SJSA1 (cell line): ENCODE results near the gene BBS9. TPM values are rescaled to one million over a fixed set of nuclear protein-coding genes. Genes with fewer than 3 reads are reported as not detected.

ENCODE experiments used
- DNase-seq, 2 experiments: peaks; one replicate each; pipeline ENCODE4 v3.0.0-alpha.2; 2015 to 2020; ENCODE audit warnings: low spot score in 2 of 2, low read depth in 1 of 2
- H3K27ac ChIP-seq: fragments of 250-450 bp; sonication (Bioruptor Pico); 2 replicates; pipeline ENCODE4 v1.5.1; 2020; ENCODE audit warnings: mild to moderate bottlenecking, moderate library complexity
- H3K27me3 ChIP-seq: fragments of 250-450 bp; sonication (Bioruptor Pico); replicated peaks from 2 replicates; pipeline ENCODE4 v1.5.1; 2020; ENCODE audit warnings: mild to moderate bottlenecking, moderate library complexity
- H3K36me3 ChIP-seq: fragments of 250-450 bp; sonication (Bioruptor Pico); 2 replicates; pipeline ENCODE4 v1.5.1; 2020; ENCODE audit warnings: mild to moderate bottlenecking
- H3K4me1 ChIP-seq: fragments of 250-450 bp; sonication (Bioruptor Pico); replicated peaks from 2 replicates; pipeline ENCODE4 v1.6.1; 2021; ENCODE audit warnings: mild to moderate bottlenecking
- H3K4me3 ChIP-seq: fragments of 250-450 bp; sonication (Bioruptor Pico); 2 replicates; pipeline ENCODE4 v1.5.1; 2020; ENCODE audit warnings: mild to moderate bottlenecking
- H3K9me3 ChIP-seq: fragments of 250-450 bp; sonication (Bioruptor Pico); replicated peaks from 2 replicates; pipeline ENCODE4 v1.5.1; 2020; ENCODE audit warnings: mild to moderate bottlenecking
- total RNA-seq: library from RNA; depleted of rRNA; stranded (reverse); fragments of >200 nt; shearing (Covaris generic); gene quantifications from 2 replicates; pipeline ENCODE4 v1.2.3, GENCODE V29; 2014

Gene BBS9
- total RNA-seq, 1 experiment from 2014 or later = 3.6 TPM

DNA sequence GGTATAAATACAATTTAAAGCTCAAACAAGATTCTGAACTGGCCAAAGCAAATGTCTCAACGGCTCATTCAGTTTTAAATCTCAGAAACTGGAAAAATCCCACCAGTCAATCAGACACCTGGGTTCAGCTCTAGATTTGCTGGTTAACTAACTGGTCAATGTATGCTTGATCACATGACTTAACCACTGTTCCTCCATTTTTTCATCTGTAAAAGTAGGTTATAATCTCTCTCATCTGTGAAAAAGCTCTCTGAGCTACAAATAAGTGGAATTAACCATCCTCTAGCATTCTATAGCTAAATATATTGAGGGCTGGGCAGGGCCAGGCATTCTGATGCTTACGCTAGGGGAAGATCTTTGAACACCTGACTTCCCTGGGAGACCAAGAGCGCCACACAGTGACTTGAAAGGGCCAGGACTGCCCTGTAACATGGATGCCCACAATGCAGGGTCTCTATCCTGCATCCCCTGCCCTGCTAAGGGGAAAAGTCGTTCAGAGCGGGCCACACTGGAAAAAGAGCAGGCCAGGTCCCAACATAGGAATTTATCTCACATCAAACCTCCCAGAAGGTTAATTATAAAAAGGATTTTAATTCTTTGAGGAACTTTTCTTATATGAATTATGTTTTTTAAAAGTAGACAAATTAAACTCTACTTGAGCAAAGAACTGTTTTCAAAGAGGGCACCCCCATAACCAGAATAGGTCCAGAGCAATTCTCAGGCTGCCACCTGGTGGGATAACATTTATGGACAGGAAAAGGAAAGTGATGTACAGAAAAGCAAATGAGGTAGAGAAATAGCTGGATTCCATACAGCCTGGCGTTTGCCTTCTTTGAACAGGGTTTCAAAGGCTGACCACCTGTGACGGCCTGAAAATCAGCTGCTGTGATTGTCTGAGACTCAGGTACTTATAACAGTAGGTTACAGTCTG is 22.0 kb upstream of the BBS9 start:
- Histone ChIP-seq H3K27ac (no peak overlapping the region), H3K9me3 (no peaks in the 10 kb centered on the region), H3K36me3 (peaks cover 17% of the 10 kb centered on the region), H3K27me3 (no peaks in the 10 kb centered on the region), H3K4me3 (peak overlapping the region; percentile 99), H3K4me1 (peaks cover 13% of the 10 kb centered on the region)
- peak in 1 of 2 experiments; percentile 40 for DNase-seq

DNA sequence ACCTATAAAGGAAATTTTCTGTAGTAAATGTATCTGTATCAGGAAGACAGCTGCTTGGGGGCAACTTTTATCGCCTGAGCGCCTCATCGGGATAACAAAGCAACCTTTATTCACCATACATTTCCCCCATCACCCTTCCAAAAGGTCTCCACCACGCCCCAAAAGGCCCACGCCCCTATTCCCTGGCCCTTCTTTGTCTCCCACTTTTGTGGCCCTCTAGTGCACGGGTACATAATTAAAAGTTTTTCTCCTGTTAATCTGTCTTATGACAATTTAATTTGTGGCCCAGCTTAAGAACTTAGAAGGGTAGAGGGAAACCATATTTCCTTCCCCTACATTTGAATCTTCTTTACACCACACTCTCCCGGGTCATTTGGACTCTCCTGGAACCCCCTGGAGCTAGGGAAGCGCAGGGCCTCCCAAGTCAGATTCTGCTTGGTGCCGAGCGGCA is 20.8 kb upstream of the BBS9 start:
- DNase-seq = no peak

DNA sequence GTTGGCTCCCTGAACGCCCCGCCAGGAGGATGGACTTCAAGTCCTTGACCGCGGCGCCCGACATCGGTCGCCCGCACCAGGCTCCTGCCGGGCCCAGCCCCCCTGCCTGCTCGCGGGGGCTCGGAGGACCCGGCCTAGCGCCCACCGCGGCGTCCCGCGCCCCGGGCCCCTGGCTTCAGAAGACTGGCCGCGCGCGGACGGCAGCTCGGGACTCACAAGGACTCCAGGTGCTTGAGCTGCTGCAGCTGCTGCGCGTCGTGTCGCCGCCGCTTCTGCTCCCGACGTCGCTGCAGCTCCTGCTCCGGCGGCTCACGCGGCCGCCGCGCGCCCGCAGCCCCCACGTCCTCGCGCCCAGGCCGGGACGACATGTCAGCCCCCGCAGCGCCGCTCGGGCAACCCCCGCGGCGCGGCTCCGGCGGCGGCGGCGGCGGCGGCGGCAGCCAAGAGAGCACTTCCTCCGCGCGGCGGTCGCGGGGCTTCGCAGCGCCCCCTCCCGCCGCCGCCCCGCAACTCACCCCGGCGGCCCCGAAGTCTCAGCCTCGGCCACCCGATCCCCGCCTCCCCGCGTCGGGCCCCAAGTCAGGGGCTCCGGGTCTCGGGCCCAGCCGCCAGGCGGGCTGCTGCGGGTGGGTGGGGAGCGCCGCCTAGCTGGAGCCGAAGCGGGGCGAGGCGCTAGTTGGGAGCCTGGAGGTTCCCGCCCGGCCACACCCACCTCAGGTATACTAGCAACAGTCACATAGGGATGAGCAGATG is 20.2 kb upstream of the BBS9 start, which contains the start of gene RP9:
RP9 (minus strand) TSS at position 400 of the 753 bp plus-strand sequence; CDS start at position 368, 32 bp downstream.
- Histone ChIP-seq H3K4me3 (peak within 1 kb of the TSS; percentile 99), H3K36me3 (peaks cover 4% of the 10 kb centered on the region), H3K9me3 (no peaks in the 10 kb centered on the region), H3K27me3 (no peaks in the 10 kb centered on the region), H3K27ac (peak within 1 kb of the TSS; percentile 50), H3K4me1 (peaks cover 13% of the 10 kb centered on the region)
- peak; percentile 63 to 69 for DNase-seq

More for the DNA sequence above, 20.8 kb upstream of the BBS9 start:
- no peaks in the 10 kb centered on the region for H3K9me3 ChIP-seq
- peaks cover 13% of the 10 kb centered on the region for H3K4me1 ChIP-seq
- H3K36me3 ChIP-seq = peaks cover 5% of the 10 kb centered on the region
- peak overlapping the region; percentile 50 for H3K27ac ChIP-seq
- no peaks in the 10 kb centered on the region for H3K27me3 ChIP-seq
- H3K4me3 ChIP-seq = peak overlapping the region; percentile 99

DNA sequence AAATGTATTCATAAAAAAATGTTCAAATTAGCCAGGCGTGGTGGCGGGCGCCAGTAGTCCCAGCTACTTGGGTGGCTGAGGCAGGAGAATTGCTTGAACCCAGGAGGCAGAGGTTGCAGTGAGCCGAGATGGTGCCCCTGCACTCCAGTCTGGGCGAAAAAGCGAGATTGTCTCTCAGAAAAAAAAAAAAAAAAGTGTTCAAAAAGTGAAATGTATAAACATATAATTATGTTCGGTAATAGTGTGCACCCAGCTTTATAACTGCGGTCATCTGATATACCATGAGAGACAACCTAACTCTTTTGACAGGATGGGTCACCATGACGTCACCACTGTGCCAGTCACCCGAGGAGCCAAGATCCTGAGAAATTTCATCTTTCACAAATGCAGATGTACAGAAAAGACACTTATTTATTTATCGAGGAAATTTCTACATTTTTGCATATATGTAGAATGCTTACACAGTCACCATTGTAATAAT is 19.6 kb upstream of the BBS9 start:
- no peak for DNase-seq
- Histone ChIP-seq H3K4me1 (peaks cover 13% of the 10 kb centered on the region), H3K27ac (no peak overlapping the region)

DNA sequence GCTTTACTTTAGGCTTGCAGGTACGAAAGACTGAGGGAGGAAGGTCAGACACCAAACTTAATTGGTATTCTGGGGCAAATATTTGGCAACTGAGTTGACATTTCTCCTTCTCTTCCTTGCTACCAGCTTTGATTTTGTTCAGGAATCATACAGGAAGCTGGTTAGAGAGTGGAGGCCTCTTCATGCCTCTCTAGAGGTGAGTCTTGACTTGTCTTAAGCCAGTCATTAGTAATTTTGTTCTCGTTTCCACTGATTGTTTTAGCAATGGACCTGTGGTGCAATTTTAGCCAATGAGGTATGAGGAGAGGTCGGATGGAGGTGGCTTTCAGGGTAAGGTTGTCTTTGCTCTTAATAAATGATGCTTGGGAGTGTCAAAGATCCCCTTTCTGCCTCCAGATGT is 17.8 kb upstream of the BBS9 start:
- no peaks in the 10 kb centered on the region for H3K27me3 ChIP-seq
- peaks cover 4% of the 10 kb centered on the region for H3K36me3 ChIP-seq
- no peak for DNase-seq
- no peak overlapping the region for H3K4me3 ChIP-seq
- H3K4me1 ChIP-seq = peaks cover 9% of the 10 kb centered on the region
- no peaks in the 10 kb centered on the region for H3K9me3 ChIP-seq
- no peak overlapping the region for H3K27ac ChIP-seq

More for the DNA sequence above, 19.6 kb upstream of the BBS9 start:
- Histone ChIP-seq H3K9me3 (no peaks in the 10 kb centered on the region), H3K36me3 (peaks cover 4% of the 10 kb centered on the region), H3K4me3 (peak overlapping the region; percentile 99), H3K27me3 (no peaks in the 10 kb centered on the region)

DNA sequence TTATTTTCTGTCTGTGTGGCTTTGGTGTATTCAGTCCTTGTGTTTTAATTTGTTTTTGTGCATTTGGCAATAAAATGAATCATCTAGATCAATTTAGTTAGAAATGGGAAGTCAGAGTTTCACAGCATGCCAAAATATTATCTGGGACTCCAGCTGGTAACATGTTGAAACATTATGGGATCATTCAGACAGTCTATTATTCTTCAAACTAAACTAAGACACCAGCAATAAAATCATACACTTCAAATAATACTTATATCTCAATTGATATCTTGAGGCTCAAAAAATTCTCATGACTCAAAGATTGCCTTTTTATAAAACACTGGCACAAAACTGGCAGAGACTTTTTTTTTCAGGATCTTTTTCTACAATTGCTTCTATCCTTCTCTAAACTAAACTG is 14.4 kb upstream of the BBS9 start:
- Histone ChIP-seq H3K4me3 (no peak overlapping the region), H3K9me3 (no peaks in the 10 kb centered on the region; the same call in none of the 2 replicates), H3K36me3 (no peaks in the 10 kb centered on the region), H3K27ac (no peak overlapping the region), H3K4me1 (no peaks in the 10 kb centered on the region), H3K27me3 (no peaks in the 10 kb centered on the region)
- DNase-seq = no peak

DNA sequence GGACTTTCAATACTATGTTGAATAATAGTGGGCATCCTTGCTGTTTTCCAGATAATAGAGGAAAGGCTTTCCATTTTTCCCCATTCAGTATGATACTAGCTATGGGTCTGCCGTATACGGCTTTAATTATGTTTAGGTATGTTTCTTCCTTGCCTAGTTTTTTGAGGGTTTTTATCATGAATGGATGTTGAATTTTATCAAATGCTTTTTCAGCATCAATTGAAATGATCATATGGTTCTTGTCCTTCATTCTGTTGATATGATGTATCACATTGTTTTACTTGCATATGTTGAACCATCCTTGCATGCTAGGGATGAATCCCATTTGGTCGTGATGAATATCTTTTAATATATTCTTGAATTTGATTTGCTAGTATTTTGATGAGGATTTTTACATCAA is 11.0 kb upstream of the BBS9 start:
- no peak for DNase-seq
- no peak overlapping the region for H3K27ac ChIP-seq
- no peaks in the 10 kb centered on the region for H3K36me3 ChIP-seq

DNA sequence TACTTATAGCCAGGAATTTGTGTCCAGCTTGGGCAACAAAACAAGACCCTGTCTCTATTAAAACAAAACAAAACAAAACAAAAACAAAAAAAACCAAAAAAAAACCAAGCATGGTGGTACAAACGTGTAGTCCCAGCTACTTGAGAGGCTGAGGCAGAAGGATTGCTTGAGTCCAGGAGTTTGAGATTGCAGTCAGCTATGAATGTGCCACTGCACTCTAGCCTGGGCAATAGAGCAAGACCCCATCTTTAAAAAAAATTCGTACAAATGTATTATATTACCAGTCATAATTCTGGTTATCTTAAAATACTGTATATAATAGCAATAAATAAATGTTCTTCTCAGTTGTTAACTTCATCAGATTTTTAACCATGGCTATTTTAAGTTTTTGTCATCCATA is 2.3 kb upstream of the BBS9 start:
- H3K27me3 ChIP-seq = no peaks in the 10 kb centered on the region
- no peak overlapping the region for H3K4me3 ChIP-seq
- H3K36me3 ChIP-seq = no peaks in the 10 kb centered on the region
- peaks cover 5% of the 10 kb centered on the region for H3K4me1 ChIP-seq
- no peak overlapping the region for H3K27ac ChIP-seq
- no peak for DNase-seq
- no peaks in the 10 kb centered on the region for H3K9me3 ChIP-seq

More for the DNA sequence above, 11.0 kb upstream of the BBS9 start:
- H3K9me3 ChIP-seq = no peaks in the 10 kb centered on the region; the same call in none of the 2 replicates
- H3K4me1 ChIP-seq = no peaks in the 10 kb centered on the region
- no peak overlapping the region for H3K4me3 ChIP-seq
- H3K27me3 ChIP-seq = no peaks in the 10 kb centered on the region

DNA sequence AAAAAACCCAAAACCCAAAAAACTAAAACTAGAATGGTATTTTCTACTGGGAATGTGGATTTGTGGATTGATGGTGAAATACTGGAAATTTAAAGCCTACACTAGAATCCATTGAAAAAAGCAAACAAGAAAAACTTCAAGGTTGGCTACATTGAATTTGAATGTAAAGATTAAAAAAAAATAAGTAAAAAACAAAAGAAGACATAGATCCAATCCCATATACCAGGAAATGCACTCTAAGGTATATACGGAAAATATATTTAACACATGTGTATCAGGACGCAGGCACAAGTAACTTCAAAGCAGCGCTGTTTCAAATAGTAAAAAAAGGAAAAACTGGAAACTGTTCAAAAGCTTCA is 754 bp upstream of the BBS9 start:
- Histone ChIP-seq H3K4me1 (peaks cover 5% of the 10 kb centered on the region), H3K36me3 (no peaks in the 10 kb centered on the region), H3K27ac (no peak overlapping the region), H3K9me3 (no peaks in the 10 kb centered on the region), H3K4me3 (peak overlapping the region; percentile 67), H3K27me3 (no peaks in the 10 kb centered on the region)
- DNase-seq = no peak

DNA sequence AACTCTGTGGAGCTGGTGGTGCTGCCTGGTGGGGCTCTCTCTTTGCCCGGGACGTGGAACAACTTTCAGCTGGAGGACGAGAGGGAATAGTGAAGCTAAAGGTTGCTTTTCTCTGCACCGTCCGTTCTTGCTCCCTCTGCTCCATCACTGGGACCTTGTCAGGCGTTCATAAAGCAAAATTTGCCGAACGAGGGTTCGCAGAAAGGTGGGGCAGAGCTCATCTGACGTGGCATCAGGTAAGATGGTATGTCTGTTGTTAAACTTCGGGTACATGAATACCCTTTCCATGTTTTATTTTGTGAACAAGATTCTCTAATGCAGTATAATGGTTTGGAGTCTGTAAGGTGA is 416 bp downstream of the BBS9 start:
- Histone ChIP-seq H3K27ac (peak overlapping the region; percentile 7; the same call in 1 of the 2 replicates), H3K36me3 (no peaks in the 10 kb centered on the region), H3K4me1 (peaks cover 5% of the 10 kb centered on the region), H3K9me3 (no peaks in the 10 kb centered on the region), H3K4me3 (peak overlapping the region; percentile 67), H3K27me3 (no peaks in the 10 kb centered on the region)
- no peak for DNase-seq

DNA sequence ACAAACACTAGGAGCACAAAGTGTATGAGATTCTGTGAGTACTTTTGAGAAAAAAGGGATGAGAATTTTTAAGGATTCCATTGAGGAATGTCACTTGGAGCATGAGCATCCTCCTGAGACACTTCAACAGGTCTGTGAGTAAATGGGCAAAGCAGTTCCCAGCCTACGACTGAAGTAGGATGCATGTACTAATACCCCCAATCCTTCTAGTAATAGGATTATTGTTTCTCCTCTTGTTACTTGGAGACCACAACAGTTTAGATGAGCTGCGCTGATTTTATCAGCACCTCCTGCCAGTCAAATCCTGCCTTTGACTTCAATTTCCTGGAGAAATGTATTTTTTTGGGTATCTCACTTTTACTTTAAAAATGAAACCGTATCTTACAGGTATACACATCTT is 820 bp downstream of the BBS9 start:
- no peaks in the 10 kb centered on the region for H3K27me3 ChIP-seq
- peak overlapping the region; percentile 67 for H3K4me3 ChIP-seq
- peaks cover 5% of the 10 kb centered on the region for H3K4me1 ChIP-seq
- no peak overlapping the region for H3K27ac ChIP-seq
- no peak for DNase-seq
- no peaks in the 10 kb centered on the region for H3K36me3 ChIP-seq
- H3K9me3 ChIP-seq = no peaks in the 10 kb centered on the region

DNA sequence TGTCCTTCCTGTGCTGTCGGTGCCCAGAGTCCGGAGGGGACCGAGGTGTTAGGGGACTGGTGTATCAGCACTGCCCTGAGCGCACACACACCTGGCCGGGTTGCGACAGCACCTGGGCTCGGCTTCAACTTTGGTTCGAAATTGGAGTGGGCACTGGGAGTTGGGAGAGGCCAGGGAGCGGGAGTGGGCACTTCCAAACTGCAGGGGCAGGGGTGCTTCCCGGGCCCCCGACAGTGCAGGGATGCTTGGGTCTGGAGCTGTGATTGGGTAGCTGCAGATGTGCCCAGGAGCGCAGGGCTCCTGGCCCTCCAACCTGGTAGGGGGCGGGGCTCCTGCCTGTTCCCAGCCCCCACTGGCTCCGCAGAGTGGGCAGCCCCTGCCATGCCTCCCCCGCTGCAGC is 7.7 kb downstream of the BBS9 start:
- no peak for DNase-seq
- no peaks in the 10 kb centered on the region for H3K9me3 ChIP-seq
- no peaks in the 10 kb centered on the region for H3K27me3 ChIP-seq
- H3K4me1 ChIP-seq = no peaks in the 10 kb centered on the region
- H3K4me3 ChIP-seq = no peak overlapping the region
- no peaks in the 10 kb centered on the region for H3K36me3 ChIP-seq
- H3K27ac ChIP-seq = no peak overlapping the region

DNA sequence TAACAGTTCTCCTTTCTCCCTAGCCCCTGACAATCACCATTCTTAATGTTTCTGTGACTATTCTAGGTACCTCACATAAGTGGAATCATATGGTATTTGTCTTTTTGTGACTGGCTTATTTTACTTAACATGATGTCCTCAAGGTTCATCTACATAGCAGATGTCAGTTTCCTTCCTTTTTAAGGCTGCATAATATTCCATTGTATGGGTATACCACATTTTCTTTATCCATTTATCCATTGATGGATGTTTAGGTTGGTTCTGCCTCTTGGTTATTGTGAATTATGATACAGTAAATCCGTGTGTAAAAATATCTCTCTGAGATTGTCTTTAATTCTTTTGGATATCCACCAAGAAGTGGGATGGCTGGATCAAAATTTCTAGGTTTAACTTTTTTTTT is 13.2 kb downstream of the BBS9 start:
- no peak for DNase-seq
- Histone ChIP-seq H3K27ac (no peak overlapping the region), H3K4me1 (no peaks in the 10 kb centered on the region), H3K4me3 (no peak overlapping the region), H3K36me3 (no peaks in the 10 kb centered on the region), H3K9me3 (no peaks in the 10 kb centered on the region), H3K27me3 (no peaks in the 10 kb centered on the region)
